ENCODE data around the gene MAFG. TPM values are rescaled to one million over a fixed set of nuclear protein-coding genes. Genes with fewer than 3 reads are reported as not detected.
A peak's percentile ranks its signal among the peaks of the same experiment; 100 is the strongest.

Gene MAFG
- total RNA-seq, 1 donor = 19.1 TPM

DNA sequence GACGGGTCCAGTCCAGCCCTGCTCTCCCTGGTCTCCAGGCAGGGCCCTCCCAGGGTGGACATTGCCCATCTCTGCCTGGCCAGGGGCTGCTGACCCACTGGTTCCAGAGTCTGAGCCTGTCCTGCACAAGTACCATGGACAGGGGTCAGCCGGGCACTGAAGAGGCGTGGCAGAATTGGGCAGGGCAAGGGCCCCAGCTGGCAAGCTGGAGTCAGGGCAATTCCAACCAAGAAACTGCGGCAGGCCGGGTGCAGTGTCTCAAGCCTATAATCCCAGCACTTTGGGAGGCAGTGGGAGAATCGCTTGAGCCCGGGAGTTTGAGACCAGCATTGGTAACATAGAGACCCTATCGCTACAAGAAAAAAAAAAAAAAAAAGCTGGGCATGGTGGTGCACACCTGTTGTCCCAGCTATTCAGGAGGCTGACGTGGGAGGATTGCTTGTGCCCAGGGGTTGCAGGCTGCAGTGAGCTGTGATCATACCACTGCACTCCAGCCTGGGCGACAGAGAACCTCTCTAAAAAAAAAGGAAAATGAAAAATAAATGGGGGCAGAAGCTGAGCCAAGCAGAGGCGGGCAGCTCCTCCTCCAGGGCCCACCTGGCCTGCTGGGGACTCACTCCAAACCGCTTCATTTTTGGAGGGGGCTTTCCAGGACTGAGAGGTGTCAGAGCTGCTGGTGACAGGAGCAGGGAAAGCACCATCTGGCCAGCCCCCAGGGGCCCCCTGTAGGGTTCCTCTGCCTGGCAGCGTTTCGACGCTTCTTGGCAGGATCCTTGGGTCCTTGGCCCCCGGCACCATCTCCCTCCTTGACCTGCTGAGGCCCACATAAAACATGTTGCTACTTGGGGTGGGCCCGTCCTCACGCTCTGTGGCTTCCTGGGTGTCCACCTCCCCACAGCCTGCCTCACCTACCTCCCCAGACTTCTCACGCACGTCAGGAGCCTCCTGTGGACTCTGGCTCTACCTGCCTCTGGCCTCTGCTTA, 2.9 kb upstream of the MAFG start:
- TF ChIP-seq, protein P1, sequence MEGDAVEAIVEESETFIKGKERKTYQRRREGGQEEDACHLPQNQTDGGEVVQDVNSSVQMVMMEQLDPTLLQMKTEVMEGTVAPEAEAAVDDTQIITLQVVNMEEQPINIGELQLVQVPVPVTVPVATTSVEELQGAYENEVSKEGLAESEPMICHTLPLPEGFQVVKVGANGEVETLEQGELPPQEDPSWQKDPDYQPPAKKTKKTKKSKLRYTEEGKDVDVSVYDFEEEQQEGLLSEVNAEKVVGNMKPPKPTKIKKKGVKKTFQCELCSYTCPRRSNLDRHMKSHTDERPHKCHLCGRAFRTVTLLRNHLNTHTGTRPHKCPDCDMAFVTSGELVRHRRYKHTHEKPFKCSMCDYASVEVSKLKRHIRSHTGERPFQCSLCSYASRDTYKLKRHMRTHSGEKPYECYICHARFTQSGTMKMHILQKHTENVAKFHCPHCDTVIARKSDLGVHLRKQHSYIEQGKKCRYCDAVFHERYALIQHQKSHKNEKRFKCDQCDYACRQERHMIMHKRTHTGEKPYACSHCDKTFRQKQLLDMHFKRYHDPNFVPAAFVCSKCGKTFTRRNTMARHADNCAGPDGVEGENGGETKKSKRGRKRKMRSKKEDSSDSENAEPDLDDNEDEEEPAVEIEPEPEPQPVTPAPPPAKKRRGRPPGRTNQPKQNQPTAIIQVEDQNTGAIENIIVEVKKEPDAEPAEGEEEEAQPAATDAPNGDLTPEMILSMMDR (IDR thresholded peaks at IDR 0.05; ENCODE audit: insufficient read depth, low read length) = no peak
- no peak overlapping the region for H3K4me3 ChIP-seq (ENCODE audit: low read depth, low read length)
- DNase-seq (ENCODE audit: low read depth) = no peak

DNA sequence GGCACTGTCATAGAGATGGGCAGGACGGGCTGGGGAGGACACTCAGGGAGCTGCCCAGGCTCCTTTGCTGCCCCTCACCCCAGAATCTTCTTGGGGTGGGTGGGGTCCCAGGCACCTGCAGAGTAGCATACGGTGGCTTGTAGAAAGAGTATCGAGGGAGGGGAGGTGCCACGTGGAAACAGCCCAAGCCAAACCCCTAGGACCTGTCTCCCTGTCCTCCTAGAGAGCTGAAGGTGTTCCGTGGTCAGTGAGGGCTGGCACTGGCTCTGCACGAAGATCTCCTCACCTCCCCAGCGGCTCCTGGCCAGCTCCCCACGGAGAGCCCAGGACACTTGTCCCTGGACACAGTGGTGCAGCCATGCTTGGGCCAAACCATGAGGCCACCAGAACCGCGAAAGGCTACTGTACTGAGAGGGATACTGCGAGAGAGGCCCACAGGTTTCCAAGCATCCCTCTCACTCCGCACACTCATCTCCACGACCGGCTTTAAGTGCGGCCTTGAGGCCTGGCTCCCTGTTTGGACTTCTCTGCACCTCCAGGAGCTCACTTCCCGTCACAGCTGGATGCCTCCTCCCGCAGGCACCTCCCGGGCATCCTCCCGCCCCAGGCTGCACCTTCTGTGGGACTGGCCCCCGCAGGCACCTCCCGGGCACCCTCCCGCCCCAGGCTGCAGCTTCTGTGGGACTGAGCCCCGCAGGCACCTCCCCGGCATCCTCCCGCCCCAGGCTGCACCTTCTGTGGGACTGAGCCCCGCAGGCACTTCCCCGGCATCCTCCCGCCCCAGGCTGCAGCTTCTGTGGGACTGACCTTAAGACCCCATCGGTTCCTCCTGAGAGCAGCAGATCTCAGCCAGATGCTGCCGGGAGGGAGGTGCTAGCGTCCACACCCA, 2.0 kb upstream of the MAFG start:
- no peak for DNase-seq (ENCODE audit: low read depth)
- TF ChIP-seq, protein P1 (IDR thresholded peaks at IDR 0.05; ENCODE audit: insufficient read depth, low read length) = no peak
- H3K4me3 ChIP-seq (ENCODE audit: low read depth, low read length) = peak overlapping the region; percentile 70

DNA sequence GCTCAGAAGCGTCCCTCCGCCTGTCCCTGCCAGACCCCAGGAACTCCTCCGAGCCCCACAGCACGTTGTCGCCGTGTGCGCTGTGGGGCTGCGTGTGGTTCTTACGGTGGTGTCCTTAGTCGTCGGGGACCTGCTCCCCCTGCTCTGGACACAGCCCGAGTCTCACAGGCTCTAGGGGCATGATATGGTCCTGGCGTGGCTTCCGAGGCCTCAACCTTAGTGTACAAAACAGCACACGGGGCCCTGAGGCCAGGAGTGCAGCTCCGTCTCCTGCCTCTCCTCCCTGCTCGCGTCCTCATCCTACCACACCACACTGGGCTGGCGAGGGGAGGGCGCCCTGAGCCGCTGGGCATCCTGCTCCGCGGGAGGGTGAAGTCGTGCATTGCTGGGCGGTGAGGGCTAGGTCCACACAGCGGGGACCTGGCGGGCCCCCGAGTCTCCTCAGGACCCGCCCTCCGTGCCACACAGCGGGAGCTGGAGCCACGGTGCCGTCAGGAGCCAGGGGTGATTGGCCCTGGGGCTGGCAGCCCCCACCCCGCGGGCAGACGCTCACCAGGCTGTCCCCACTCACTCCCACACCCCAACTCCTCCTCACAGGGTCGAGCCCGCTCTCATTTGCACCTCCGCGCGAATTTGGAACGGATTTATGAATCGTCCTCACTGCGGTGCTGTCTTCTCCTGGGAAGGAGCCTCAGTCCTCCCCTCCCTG, 1.2 kb upstream of the MAFG start:
- no peak for DNase-seq (ENCODE audit: low read depth)
- TF ChIP-seq, protein P1 (IDR thresholded peaks at IDR 0.05; ENCODE audit: insufficient read depth, low read length) = no peak
- peak overlapping the region; percentile 70 for H3K4me3 ChIP-seq (ENCODE audit: low read depth, low read length)

DNA sequence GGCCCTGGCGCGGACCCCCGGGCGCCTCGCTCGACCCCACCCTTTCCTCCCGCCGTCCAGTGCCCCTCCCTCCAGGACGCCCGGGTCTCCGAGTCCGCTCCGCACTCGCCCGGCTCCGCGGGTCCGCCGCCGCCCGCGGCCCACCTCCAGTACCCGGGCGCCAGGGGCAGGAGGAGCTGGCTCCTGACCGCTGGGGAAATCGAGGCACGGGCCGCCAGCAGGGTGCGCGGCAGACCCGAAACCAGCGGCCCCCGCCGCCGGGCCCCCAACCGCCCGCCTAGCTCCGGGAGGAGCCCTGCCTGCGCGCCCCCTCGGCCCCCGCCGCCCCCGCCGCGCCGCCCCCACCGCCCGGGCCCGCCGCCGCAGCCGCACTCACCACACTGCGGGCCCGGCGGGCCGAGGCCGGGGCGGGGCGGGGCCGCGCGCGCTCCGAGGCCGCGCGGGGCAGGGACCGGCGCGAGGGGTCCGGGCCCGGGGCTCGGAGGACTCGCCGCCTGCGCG, 333 bp downstream of the MAFG start:
- peak overlapping the region; percentile 79 for H3K4me3 ChIP-seq (ENCODE audit: low read depth, low read length)
- no peak for DNase-seq (ENCODE audit: low read depth)
- TF ChIP-seq, protein P1 (IDR thresholded peaks at IDR 0.05; ENCODE audit: insufficient read depth, low read length) = no peak

DNA sequence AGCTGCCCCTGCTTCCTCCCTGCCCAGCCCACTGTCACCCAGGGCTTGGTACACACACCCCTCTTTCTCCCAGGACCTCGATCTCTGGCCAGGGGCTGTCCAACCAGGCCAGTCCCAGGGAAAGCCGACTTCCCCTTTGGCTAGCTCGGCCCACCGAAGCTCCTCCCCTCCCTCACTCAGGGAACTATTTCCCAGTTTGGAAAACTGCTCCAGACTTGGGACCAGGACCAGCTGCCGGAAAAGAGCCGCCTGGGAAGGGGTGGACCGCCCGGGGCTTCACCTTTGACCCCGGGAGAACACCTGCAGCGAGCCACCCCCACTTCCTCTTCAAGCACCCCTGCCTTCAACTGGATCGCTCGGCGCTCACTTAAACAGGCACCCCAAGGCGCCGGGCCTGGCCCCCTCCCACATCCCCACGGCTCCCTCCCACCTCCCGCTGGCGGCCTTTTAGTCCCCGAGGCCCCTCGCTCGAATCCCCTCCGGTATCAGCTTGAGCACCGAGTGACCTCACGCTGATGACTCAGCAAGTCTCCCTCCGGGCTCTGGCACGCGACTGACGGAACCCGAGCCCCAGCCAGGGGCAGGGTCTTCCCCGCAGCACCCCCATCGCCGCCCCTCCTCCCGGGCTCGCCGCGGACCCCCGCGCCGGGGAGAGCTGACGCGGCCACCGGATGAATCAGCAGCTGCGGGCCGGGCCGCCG, 934 bp downstream of the MAFG start:
- peak; percentile 86 for DNase-seq (ENCODE audit: low read depth)
- TF ChIP-seq, protein P1 (IDR thresholded peaks at IDR 0.05; ENCODE audit: insufficient read depth, low read length) = no peak

More for the DNA sequence above, 934 bp downstream of the MAFG start:
- peak overlapping the region; percentile 79 for H3K4me3 ChIP-seq (ENCODE audit: low read depth, low read length)

Measured in fibroblast of the aortic adventitia (primary cell).